Stimulated activated CD8-positive, alpha-beta memory T cell treated with anti-CD3 and anti-CD28 coated beads, Interleukin-12 subunit alpha, Interleukin-12 subunit beta, amount 100 ng/mL, for 24 hours (primary cell): ENCODE data around the gene SCIN.
"Not testable (repeated sequence)": the region's sequence is repeated elsewhere in the genome, so short reads cannot be mapped to it uniquely, and the experiment has no call there.

Experiments used
- DNase-seq: peaks from one replicate; pipeline ENCODE4 v3.0.0-alpha.2; 2020; ENCODE audit errors: extremely low read depth

Gene SCIN

DNA sequence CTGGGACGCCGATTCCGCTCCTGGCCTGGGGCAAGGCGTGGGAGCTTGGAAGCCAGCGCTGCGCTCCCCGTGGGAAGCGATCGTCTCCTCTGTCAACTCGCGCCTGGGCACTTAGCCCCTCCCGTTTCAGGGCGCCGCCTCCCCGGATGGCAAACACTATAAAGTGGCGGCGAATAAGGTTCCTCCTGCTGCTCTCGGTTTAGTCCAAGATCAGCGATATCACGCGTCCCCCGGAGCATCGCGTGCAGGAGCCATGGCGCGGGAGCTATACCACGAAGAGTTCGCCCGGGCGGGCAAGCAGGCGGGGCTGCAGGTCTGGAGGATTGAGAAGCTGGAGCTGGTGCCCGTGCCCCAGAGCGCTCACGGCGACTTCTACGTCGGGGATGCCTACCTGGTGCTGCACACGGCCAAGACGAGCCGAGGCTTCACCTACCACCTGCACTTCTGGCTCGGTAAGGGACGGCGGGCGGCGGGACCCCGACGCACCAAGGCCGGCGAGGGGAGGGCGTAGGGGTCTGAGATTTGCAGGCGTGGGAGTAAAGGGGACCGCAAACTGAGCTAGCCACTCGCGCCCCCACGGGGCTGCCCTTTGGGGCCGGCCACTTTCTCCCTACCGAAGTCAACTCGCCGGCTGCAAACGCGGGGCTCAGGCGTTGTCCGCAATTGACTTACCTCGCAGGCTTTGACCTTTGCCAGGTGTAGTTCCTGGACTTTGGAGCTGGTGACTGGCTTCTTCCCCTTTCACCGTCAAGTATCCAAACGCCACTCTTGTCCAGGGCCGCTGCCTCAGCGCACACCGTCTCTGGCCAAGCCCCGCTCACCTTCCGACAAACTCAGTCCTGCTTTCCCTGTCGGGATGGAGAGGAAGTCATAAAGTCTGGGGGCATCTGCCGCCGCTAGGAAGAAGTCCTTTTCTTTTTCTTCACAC is at the start of gene SCIN:
SCIN (plus strand) TSS at position 187 of the 928 bp plus-strand sequence; CDS start at position 254, 67 bp downstream.
- DNase-seq, result no peak

DNA sequence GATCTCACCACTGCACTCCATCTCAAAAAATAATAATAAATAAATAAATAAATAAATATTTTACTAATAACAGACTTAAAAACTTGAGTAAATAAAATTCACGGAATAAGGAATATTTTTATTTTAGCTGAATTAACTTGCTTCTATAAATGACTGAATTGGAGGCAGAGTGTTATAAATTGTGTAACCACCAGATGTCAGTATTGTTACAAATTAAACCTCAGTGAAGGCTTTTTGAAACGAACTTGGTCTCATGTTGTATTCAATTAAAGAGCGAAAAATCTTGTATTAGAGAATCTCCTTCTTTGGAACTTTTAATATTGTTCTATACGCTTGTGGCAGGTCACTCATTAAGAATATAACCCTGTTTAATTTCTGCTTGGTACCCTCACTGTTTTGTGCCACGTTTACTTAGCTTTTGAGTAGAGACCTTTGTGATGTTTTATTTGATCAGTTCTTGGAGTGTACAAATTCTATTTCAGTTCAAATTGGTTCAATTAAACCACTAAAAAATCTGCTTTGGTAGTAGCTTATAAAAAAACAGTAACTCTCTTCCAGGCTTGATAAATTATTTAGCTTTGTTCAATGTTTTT is 45.6 kb upstream of the SCIN start:
- no peak for DNase-seq

DNA sequence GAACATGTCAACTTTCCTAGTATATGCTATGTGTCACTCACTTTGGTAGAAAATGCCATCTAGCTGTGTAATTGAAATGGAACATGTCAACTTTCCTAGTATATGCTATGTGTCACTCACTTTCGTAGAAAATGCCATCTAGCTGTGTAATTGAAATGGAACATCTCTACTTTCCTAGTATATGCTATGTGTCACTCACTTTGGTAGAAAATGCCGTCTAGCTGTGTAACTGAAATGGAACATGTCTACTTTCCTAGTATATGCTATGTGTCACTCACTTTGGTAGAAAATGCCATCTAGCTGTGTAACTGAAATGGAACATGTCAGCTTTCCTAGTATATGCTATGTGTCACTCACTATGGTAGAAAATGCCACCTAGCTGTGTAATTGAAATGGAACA is 43.8 kb upstream of the SCIN start:
- not testable (repeated sequence) for DNase-seq

DNA sequence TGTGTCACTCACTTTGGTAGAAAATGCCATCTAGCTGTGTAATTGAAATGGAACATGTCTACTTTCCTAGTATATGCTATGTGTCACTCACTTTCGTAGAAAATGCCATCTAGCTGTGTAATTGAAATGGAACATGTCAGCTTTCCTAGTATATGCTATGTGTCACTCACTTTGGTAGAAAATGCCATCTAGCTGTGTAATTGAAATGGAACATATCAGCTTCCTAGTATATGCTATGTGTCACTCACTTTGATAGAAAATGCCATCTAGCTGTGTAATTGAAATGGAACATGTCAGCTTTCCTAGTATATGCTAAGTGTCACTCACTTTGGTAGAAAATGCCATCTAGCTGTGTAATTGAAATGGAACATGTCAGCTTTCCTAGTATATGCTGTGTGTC is 42.9 kb upstream of the SCIN start:
- DNase-seq, result not testable (repeated sequence)

DNA sequence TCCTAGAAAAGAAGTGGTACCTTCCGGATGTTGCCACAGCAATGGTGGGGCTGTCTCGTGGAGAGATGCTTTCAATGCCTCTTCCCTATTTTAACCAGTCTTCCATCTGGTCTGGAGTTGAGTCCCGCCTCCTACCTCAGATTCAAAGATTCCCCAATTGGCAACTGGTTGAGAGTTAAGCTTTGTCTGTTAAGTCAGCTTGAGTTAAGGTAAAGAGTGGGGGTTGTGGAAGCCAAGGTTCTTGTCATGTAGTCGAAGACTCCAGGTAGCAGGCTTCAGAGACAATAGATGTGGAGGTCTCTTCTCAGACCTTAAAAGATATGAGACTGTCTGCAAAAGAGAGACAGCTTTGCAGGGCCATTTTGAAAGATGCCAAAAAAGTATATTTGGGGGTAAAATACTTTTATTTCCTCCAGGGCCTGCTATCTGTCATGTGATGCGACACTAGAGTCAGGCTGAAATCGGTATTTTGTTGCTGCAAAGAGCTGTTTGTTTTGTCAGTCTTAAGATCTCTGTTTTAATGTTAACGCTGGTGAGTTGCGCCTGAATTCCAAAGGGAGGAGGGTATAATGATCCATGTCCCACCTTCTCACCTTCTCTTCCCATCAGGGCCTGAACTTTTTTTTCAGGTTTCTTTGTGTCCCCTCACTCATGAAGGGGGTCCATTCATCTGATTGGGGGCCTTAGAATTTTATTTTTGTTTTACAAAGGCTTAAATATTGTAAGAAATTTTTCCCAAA is 40.4 kb upstream of the SCIN start:
- DNase-seq, result no peak

DNA sequence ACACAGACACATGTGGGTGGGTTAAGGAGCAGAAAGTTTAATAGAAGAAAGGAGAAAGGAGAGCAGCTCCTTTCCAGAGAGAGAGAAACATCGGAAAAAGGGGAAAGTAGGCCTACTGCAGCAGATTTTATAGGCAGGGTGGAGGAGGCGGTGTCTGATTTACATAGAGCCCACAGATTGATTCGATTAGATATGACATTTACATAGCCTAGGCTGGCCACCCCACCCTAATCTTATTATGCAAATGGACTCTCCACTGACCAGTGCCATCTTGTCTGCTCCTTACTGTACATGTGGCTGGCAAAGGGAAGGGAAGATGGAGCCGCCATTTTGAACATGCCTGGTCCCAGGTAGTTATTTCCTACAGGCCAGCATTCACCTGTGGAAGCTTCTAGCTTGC is 38.7 kb upstream of the SCIN start:
- no peak for DNase-seq

DNA sequence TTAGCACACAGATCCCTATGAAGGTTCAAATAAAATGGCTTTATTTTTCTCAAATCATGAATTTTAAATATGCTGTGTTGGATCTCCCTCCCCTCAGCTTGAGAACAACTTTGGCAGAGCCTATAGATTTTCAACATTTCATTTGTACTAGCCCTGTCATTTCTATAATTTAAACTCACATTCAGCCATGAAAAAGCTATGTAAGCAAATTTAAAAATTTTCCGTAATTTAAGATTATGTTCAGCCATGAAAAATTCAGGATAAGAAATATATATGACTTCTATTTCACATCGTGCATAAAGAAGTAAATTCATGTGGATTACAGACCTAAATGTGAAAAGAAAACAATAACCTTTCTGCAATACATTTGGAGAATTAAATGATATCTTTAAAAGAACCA is 36.5 kb upstream of the SCIN start:
- no peak for DNase-seq

DNA sequence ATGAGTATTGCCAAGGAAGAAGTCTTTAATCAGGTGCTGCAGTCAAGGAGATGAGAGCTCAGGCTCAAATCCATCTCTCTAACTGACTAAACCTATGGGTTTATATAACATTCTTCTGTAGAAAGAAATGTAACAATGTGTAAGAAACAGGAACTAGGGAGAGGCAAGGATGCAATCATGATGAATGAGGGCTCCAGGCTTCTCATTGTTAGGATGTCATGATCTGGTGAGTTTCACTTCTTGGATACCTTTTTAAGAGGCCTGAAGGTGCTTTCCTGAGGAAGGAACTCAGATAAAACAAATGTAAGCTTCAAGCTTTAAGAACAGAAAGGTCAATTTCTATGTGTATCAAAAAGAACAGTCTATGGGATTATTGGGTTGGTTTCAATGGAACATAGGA is 30.8 kb upstream of the SCIN start:
- no peak for DNase-seq

DNA sequence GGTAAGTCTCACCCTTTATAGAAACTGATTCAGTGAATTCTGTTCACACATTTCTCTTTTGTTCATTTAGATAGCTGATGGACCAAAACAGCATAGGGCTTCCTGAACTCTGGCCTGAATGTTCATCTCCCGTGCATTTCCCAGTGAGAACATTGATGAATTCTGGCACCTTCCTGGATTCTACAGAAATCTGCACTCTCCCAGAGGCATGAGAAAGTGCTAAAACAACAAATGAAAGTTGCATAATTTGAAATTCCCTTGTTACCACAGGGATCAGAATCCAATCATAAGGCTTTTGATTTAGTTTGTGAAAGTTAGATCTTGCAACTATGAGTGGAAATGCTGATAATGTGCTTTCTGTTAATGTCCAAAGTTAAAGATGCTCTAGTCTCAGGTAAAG is 29.7 kb upstream of the SCIN start:
- no peak for DNase-seq

DNA sequence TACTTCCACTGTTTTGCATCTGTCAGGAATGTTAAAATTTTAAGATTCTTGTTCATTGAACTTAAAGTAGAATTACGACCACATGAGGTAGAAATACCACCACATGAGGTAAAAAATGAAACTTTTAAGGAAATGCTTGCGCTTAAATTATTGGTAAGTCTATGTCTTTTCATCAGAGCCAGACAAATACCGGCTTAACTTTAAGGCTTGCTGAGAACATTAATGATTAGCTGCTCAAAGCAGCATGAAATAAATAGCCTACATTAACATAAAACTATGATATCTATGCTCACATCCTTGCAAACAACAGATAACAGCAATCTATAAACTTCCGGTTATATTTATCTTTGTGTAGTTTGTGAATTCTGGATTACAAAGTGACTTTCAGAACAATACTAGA is 26.9 kb upstream of the SCIN start:
- DNase-seq, result no peak

DNA sequence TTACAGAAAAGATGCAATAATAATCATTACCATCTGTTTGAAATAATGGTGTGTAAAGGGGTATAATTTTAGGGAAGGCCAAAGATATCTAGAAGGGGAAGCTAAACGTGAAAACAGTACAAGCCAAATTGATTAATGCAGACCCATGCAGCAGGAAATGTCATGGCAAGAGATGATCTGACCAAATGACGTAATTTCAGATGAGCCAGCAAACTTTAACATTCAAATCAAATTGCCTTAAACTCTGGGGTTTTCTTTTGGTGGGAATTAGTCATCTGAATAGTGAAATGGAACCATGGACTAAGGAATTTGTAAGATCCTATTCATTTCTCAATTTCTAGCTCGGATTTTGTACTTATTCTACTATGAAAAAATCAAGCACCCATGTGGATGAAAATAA is 21.4 kb upstream of the SCIN start:
- no peak for DNase-seq

DNA sequence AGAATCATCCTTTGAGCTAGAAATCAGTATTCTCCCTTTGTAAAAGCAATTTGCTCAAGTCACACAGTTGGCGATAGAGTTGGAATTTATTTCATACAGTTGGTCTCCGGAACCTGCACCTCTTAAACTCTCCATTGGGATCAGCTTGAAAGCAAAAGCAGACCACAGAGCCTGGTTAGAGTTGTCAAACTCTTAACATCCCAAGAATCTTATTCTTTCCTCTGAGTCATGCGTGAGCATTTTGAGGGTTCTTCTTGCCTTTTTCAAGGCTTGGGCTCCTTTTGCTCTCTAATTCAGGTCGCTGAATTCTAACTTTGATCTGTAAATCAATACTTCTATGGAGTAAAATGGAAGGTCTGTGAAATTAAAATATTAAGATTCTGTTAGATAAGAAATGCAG is 19.6 kb upstream of the SCIN start:
- no peak for DNase-seq

DNA sequence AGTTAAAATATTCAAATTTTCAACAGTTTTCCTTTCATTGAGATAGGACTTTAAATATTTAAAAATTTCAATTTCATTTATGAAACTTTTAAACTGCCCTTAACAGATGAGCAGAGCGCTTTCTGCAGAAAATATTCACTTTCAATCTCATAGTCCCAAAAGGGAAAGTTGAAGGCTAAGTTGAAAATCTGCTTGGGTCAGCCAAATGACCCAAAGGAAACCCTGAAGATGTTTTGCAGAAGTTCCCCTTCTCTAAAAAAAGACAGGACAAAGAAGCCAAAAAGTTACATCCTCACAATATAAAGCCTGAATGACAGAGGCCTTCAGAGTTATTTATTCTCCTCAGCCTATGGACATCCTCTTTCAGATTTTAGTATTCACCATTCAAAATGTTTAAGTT is 17.6 kb upstream of the SCIN start:
- no peak for DNase-seq

DNA sequence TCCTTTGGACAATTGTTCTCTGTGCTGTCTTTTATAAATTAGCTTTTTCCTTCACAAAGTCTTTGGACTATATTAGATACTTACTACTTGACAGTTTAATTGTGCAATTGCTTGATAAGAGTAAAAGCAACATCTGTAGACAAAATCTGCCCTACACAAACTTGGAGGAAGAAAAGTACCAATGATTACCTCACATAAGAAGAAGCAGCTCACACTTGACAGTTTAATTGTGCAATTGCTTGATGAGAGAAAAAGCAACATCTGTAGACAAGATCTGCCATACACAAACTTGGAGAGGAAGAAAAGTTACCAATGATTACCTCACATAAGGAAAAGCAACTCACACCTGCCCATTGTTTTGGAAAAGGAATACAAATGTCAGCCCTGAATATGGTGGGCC is 17.1 kb upstream of the SCIN start:
- no peak for DNase-seq

DNA sequence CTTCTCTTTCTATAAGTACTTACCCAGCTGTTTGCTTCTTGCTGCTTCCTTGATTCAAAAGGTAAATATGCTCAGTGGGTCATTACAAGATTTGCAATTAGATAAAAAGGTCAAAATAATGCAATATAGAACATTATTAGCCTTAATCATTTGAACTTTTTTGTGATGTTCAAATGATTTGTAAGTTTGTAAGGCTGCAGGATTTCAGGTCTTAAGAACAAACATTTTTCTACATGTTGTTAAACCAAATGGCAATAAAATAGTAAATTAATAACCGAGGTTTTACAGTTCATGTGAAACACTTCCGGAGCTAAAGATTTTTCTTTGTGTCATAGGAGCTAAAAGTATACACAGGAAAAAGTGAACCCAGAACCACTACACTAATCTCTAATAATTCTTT is 16.2 kb upstream of the SCIN start:
- DNase-seq, result no peak

DNA sequence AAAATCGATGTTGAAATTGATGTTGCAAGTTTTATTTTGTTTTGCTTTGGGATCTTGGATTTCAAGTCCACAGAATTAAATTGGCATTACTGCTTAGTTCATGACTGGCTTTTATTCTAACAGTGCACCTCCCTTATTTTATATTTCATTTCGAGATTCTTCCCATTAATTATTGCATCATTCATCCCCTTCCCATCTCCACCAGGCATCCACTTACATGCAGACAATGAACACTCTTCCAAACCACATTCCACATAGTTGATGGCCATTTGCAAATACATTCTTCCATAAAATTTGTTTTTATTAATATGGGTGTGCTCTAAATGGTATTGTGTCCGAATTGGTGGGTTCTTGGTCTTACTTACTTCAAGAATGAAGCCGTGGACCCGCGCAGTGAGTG is 15.6 kb upstream of the SCIN start:
- no peak for DNase-seq

DNA sequence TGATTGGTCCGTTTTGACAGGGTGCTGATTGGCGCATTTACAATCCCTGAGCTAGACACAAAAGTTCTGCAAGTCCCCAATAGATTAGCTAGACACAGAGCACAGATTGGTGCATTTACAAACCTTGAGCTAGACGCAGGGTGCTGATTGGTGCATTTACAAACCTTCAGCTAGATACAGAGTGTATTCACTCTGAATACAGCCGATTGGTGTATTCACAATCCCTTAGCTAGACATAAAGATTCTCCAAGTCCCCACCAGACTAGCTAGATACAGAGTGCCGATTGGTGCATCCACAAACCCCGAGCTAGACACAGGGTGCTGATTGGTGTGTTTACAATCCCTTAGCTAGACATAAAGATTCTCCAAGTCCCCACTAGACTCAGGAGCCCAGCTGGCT is 14.8 kb upstream of the SCIN start:
- DNase-seq, result not testable (repeated sequence)

DNA sequence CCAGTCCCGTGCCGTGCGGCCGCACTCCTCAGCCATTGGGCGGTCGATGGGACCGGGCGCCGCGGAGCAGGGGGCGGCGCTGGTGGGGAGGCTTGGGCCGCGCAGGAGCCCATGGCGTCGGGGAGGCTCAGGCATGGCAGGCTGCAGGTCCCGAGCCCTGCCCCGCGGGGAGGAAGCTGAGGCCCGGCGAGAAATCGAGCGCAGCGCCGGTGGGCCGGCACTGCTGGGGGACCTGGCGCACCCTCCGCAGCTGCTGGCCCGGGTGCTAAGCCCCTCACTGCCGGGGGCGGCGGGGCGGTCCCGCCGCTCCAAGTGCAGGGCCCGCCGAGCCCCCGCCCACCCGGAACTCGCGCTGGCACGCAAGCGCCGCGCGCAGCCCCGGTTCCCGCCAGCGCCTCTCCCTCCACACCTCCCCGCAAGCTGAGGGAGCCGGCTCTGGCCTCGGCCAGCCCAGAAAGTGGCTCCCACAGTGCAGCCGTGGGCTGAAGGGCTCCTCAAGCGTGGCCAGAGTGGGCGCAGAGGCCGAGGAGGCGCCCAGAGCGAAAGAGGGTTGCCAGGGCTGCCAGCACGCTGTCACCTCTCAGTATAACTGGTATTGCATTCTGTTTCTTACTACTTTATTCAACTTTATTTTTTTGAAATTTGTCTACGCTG is 14.3 kb upstream of the SCIN start:
- not testable (repeated sequence) for DNase-seq

DNA sequence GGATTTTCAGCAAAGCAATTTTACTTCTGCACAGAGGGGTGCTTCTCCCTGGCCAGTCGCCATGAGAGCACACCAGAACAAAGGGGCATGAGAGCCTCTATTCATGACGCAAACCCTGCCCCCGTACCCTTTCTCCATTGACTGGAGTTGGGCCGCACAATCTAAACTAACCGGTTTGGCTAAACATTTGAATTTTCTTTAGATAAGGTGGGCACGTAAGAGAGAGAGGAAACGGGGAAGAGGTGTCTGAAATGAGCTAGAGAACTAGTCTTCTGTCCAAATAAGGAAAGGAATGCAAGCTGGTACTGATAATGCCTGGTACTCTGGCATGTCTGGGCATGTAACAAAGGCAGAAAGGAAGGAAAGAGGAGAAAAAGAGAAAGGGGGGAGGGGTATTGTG is 13.2 kb upstream of the SCIN start:
- DNase-seq, result no peak

DNA sequence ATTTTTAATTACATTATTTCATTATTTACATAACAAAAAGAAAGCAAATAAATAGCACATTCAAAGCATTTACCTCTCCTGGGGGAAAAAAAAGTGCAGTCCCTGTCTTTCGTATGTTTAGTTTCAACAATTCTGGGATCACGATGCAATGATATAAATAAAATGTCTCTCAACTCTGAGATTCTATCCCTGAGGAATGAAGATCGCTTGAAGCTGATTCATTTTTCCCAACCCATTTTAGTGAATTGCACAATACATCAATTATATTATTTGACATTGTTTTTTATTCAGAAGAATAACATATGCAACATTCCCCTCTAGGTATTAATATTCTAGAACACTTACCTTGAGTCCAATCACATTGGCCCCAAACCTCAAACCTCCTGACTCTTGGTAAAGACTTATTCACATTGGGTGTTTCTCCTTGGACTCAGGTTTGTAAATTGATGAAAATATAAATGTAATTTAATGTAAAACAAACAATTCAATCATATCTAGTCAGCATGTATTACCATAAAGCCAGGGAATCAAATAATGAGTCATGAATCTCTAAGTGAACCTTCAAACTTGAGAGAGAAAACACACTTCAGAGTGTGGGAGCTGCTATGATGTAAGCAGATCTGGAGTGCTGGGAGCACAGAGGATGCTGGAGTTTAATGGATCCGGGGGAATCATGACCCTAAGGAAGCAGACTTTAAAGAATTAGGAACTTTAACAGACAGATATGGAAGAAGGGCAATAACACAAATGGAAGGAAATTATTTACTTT is 5.3 kb upstream of the SCIN start:
- no peak for DNase-seq

DNA sequence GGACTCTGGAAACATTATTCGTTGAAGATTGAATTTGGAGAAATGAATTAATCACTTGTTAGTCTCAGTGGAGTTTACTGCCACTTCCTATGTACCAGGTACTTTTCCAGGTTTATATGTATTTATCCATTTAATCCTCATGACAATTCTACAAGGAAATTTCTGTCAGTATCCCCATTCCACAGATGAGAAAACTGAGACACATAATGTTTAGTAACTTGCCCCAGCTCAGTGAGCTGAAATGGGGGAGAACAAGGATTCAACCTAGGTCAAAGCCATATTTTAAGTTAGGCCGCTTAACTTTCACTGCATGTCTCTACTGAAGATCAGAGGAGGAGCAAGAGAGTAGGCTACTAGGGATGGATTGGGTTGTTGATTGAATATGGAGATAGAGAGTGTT is 4.6 kb upstream of the SCIN start:
- DNase-seq, result no peak
